Lung (tissue), 12 donors: Measurements from ENCODE around the gene NQO2. TPM values are rescaled to one million over a fixed set of nuclear protein-coding genes. Genes with fewer than 3 reads are reported as not detected.

ENCODE experiments used
- ATAC-seq: fragments of 200-7000 bp; cut with Tn5 transposase; one replicate; pipeline ENCODE4 v1.9.1; 2020; ENCODE audit warnings: moderate number of reproducible peaks; ENCODE audit not compliant: insufficient read depth, low FRiP score
- DNase-seq, 3 donors: peaks; one replicate each; pipeline ENCODE4 v3.0.0-alpha.2; 2013 to 2017
- H3K27ac ChIP-seq, 2 donors: one replicate each; pipeline ENCODE4 v1.5.1; 2013; ENCODE audit warnings: mild to moderate bottlenecking in 2 of 2, moderate library complexity in 2 of 2, control low read depth in 1 of 2, inconsistent platforms in 1 of 2, low read depth in 1 of 2, low read length in 1 of 2
- H3K27me3 ChIP-seq, 3 donors: one replicate each; pipeline ENCODE4 v1.5.1; 2013; ENCODE audit warnings: low read length in 2 of 3; ENCODE audit not compliant: control insufficient read depth in 3 of 3, insufficient read depth in 3 of 3
- H3K36me3 ChIP-seq, 4 donors: one replicate each; pipeline ENCODE4 v1.5.1; 2013; ENCODE audit warnings: low read length in 4 of 4, mild to moderate bottlenecking in 1 of 4, moderate library complexity in 1 of 4; ENCODE audit not compliant: control insufficient read depth in 4 of 4, insufficient read depth in 4 of 4
- H3K4me1 ChIP-seq, 5 donors: one replicate each; pipeline ENCODE4 v1.5.1; 2013; ENCODE audit warnings: low read length in 5 of 5, mild to moderate bottlenecking in 2 of 5, moderate library complexity in 1 of 5; ENCODE audit not compliant: control insufficient read depth in 5 of 5, insufficient read depth in 5 of 5
- H3K4me3 ChIP-seq: one replicate; pipeline ENCODE4 v1.5.1; 2013; ENCODE audit warnings: mild to moderate bottlenecking, control low read depth, moderate library complexity
- H3K9ac ChIP-seq, 2 donors: one replicate each; pipeline ENCODE4 v1.5.1; 2013; ENCODE audit warnings: low read length in 2 of 2, control low read depth in 1 of 2; ENCODE audit not compliant: insufficient read depth in 1 of 2
- H3K9me3 ChIP-seq, 4 donors: one replicate each; pipeline ENCODE4 v1.5.1; 2013; ENCODE audit warnings: low read length in 3 of 4, mild to moderate bottlenecking in 1 of 4, moderate library complexity in 1 of 4; ENCODE audit not compliant: control insufficient read depth in 4 of 4, insufficient read depth in 3 of 4
- CTCF ChIP-seq: IDR thresholded peaks from 2 replicates; pipeline ENCODE4 v1.5.1; 2012; ENCODE audit warnings: mild to moderate bottlenecking; ENCODE audit errors: control extremely low read depth, extremely low read depth
- WGBS, 2 donors: extraction: QIAGEN DNeasy Blood & Tissue Kit; methylation state at CpG; one replicate each; pipeline ENCODE4 v1.1.7; 2013; 5-methylcytosine and 5-hydroxymethylcytosine counted together
- polyA plus RNA-seq, 2 donors: library from polyadenylated mRNA; stranded (reverse); fragments of 200-250 nt; gene quantifications; one replicate each; pipeline ENCODE4 v1.2.1, GENCODE V29; 2013
- total RNA-seq, 2 donors: library from RNA; depleted of rRNA in 1 of 2; stranded (reverse); fragments of >200 nt in 1 of 2; gene quantifications; one replicate each; pipeline ENCODE4 v1.2.1, GENCODE V29; 2014 to 2021
- donor health status: control.
- donor health status: control.
- donor health status: Bipolar disorder and iron deficiency.
- donor health status: healthy.
- donor health status: DM: yes; HTN: yes; CAD: no.

Gene NQO2
- total and polyA plus RNA-seq, 4 donors: 9.4 to 47.1 (median 43.1) TPM

- Histone ChIP-seq H3K27ac (no peak overlapping the region), H3K4me1 (peaks cover 0 to 3% (median 0%) of the 10 kb centered on the region in 5 donors), H3K4me3 (no peak overlapping the region), H3K27me3 (no peaks in the 10 kb centered on the region), H3K36me3 (no peaks in the 10 kb centered on the region), H3K9ac (no peak overlapping the region), H3K9me3 (no peaks in the 10 kb centered on the region)
- no peak for ATAC-seq
- no peak for TF ChIP-seq CTCF
- DNase-seq: peak in 2 of 3 donors; percentile 21 to 37
- WGBS, 2 donors: 62 to 79% methylated on average over 3 of the region's 3 CpGs
These were observed 39.7 kb downstream of the NQO2 start for GRCh38 chr6:3039384-3039783.

GRCh38 chr6:3041147-3041546 is 41.5 kb downstream of the NQO2 start:
- H3K9me3 ChIP-seq: no peaks in the 10 kb centered on the region
- 96 to 98% methylated on average over 3 of the region's 3 CpGs for WGBS, 2 donors
- no peaks in the 10 kb centered on the region for H3K36me3 ChIP-seq
- no peak for TF ChIP-seq CTCF
- H3K27ac ChIP-seq: no peak overlapping the region
- no peaks in the 10 kb centered on the region for H3K27me3 ChIP-seq
- DNase-seq (no peak), ATAC-seq (no peak)
- peaks cover 0 to 3% (median 0%) of the 10 kb centered on the region in 5 donors for H3K4me1 ChIP-seq
- H3K9ac ChIP-seq: no peak overlapping the region
- H3K4me3 ChIP-seq: no peak overlapping the region

- Histone ChIP-seq H3K9me3 (no peaks in the 10 kb centered on the region), H3K36me3 (no peaks in the 10 kb centered on the region), H3K27me3 (peaks cover 0 to 1% (median 0%) of the 10 kb centered on the region in 3 donors), H3K4me1 (peaks cover 0 to 3% (median 0%) of the 10 kb centered on the region in 5 donors), H3K27ac (no peak overlapping the region), H3K4me3 (no peak overlapping the region), H3K9ac (no peak overlapping the region)
- WGBS, 2 donors: 49 to 52% methylated on average over 2 of the region's 2 CpGs
- DNase-seq (no peak), ATAC-seq (no peak)
- no peak for TF ChIP-seq CTCF
These were observed 41.9 kb downstream of the NQO2 start for GRCh38 chr6:3041606-3042005.

GRCh38 chr6:3045369-3045768 is 45.7 kb downstream of the NQO2 start:
- no peak overlapping the region for H3K4me3 ChIP-seq
- WGBS, 2 donors: 76 to 77% methylated on average over 5 of the region's 5 CpGs
- DNase-seq (no peak), ATAC-seq (no peak)
- TF ChIP-seq CTCF: no peak
- no peaks in the 10 kb centered on the region for H3K36me3 ChIP-seq
- no peak overlapping the region for H3K27ac ChIP-seq
- H3K27me3 ChIP-seq: peaks cover 0 to 2% (median 0%) of the 10 kb centered on the region in 3 donors
- H3K9ac ChIP-seq: no peak overlapping the region
- H3K4me1 ChIP-seq: peaks cover 0 to 3% (median 0%) of the 10 kb centered on the region in 5 donors
- no peaks in the 10 kb centered on the region for H3K9me3 ChIP-seq
